ENCODE measurements around the gene GABRP.

DNA sequence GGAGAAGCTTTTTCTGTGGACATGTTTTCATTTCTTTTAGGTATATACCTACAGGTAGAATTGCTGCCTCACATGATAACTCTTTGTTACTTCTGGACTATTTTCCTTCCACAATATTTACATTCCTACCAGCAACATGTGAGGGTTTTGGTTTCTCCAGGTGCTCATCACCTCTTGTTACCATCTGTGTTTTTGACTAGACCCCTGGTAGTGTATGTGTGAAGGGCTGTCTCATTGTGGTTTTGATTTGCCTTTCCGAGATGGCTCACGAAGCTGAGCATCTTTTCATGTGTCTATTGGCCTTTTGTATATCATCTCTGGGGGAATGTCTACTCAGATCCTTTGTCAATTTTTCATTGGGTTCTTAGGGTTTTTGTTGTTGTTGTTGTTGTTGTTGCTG lies 61.1 kb downstream of the GABRP start:
- TF ChIP-seq, protein P1, sequence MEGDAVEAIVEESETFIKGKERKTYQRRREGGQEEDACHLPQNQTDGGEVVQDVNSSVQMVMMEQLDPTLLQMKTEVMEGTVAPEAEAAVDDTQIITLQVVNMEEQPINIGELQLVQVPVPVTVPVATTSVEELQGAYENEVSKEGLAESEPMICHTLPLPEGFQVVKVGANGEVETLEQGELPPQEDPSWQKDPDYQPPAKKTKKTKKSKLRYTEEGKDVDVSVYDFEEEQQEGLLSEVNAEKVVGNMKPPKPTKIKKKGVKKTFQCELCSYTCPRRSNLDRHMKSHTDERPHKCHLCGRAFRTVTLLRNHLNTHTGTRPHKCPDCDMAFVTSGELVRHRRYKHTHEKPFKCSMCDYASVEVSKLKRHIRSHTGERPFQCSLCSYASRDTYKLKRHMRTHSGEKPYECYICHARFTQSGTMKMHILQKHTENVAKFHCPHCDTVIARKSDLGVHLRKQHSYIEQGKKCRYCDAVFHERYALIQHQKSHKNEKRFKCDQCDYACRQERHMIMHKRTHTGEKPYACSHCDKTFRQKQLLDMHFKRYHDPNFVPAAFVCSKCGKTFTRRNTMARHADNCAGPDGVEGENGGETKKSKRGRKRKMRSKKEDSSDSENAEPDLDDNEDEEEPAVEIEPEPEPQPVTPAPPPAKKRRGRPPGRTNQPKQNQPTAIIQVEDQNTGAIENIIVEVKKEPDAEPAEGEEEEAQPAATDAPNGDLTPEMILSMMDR (IDR thresholded peaks at IDR 0.05; ENCODE audit: low read depth, low read length, missing input control): no peak
- TF ChIP-seq SP1 (IDR thresholded peaks at IDR 0.05) (no peak), FOXA1 (IDR thresholded peaks at IDR 0.05) (no peak), JUND (IDR thresholded peaks at IDR 0.05) (no peak), NR2F2 (IDR thresholded peaks at IDR 0.05) (no peak), RAD21 (IDR thresholded peaks at IDR 0.05) (no peak)
- TF ChIP-seq, protein P2, sequence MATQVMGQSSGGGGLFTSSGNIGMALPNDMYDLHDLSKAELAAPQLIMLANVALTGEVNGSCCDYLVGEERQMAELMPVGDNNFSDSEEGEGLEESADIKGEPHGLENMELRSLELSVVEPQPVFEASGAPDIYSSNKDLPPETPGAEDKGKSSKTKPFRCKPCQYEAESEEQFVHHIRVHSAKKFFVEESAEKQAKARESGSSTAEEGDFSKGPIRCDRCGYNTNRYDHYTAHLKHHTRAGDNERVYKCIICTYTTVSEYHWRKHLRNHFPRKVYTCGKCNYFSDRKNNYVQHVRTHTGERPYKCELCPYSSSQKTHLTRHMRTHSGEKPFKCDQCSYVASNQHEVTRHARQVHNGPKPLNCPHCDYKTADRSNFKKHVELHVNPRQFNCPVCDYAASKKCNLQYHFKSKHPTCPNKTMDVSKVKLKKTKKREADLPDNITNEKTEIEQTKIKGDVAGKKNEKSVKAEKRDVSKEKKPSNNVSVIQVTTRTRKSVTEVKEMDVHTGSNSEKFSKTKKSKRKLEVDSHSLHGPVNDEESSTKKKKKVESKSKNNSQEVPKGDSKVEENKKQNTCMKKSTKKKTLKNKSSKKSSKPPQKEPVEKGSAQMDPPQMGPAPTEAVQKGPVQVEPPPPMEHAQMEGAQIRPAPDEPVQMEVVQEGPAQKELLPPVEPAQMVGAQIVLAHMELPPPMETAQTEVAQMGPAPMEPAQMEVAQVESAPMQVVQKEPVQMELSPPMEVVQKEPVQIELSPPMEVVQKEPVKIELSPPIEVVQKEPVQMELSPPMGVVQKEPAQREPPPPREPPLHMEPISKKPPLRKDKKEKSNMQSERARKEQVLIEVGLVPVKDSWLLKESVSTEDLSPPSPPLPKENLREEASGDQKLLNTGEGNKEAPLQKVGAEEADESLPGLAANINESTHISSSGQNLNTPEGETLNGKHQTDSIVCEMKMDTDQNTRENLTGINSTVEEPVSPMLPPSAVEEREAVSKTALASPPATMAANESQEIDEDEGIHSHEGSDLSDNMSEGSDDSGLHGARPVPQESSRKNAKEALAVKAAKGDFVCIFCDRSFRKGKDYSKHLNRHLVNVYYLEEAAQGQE (IDR thresholded peaks at IDR 0.05): no peak
